BLaER1 treated with 17β-estradiol and CSF1 and Interleukin-3, amounts not matched to agents 10 nM and 100 nM (cell line): ENCODE data around the gene SNPH.
A peak's percentile ranks its signal among the peaks of the same experiment; 100 is the strongest.

Experiments used
- H3K27ac ChIP-seq, 11 experiments: shearing (Covaris generic); formaldehyde crosslinking; 2 replicates each; pipeline ENCODE4 v1.8.1; 2022
- H3K27me3 ChIP-seq, 11 experiments: shearing (Covaris generic); formaldehyde crosslinking; 2 replicates each; pipeline ENCODE4 v1.8.1; 2022
- H3K36me3 ChIP-seq, 11 experiments: shearing (Covaris generic); formaldehyde crosslinking; 2 replicates each; pipeline ENCODE4 v1.8.1; 2022
- H3K4me1 ChIP-seq, 10 experiments: shearing (Covaris generic); formaldehyde crosslinking; 2 replicates each; pipeline ENCODE4 v1.8.1; 2022
- H3K4me2 ChIP-seq, 11 experiments: shearing (Covaris generic); formaldehyde crosslinking; 2 replicates each; pipeline ENCODE4 v1.8.1; 2022
- H3K4me3 ChIP-seq, 10 experiments: shearing (Covaris generic); formaldehyde crosslinking; 2 replicates each; pipeline ENCODE4 v1.8.1; 2022
- H3K9ac ChIP-seq, 11 experiments: shearing (Covaris generic); formaldehyde crosslinking; 2 replicates each; pipeline ENCODE4 v1.8.1; 2022
- H3K9me3 ChIP-seq, 11 experiments: shearing (Covaris generic); formaldehyde crosslinking; replicated peaks in 1 of 11; 2 replicates each; pipeline ENCODE4 v1.8.1; 2022
- H4K20me1 ChIP-seq, 11 experiments: shearing (Covaris generic); formaldehyde crosslinking; 2 replicates each; pipeline ENCODE4 v1.8.1; 2022
- Cebpa-rat ChIP-seq, 11 experiments: shearing (Covaris generic); IDR thresholded peaks; 2 replicates each; pipeline ENCODE4 v1.8.1; 2022

SNPH gene

GRCh38 chr20:1301031-1301529 is 35.0 kb downstream of the SNPH start:
- no peak for TF ChIP-seq Cebpa-rat (IDR thresholded peaks at IDR 0.05)
- no peaks in the 10 kb centered on the region; a peak in 1 of 22 replicates for H4K20me1 ChIP-seq
- no peaks in the 10 kb centered on the region for H3K27me3 ChIP-seq
- H3K4me2 ChIP-seq: peak overlapping the region; percentile 62 to 92 (median 74)
- peaks cover 13 to 28% (median 23%) of the 10 kb centered on the region in 10 experiments for H3K4me1 ChIP-seq
- no peaks in the 10 kb centered on the region for H3K9me3 ChIP-seq
- H3K36me3 ChIP-seq: no peaks in the 10 kb centered on the region
- peak overlapping the region in 1 of 10 experiments; percentile 0; a peak in 1 of 20 replicates for H3K4me3 ChIP-seq
- H3K9ac ChIP-seq: peak overlapping the region in 5 of 11 experiments; percentile 35 to 51 (median 39); a peak in 5 of 22 replicates
- H3K27ac ChIP-seq: peak overlapping the region in 9 of 11 experiments; percentile 30 to 68 (median 48); a peak in 18 of 22 replicates

- Histone ChIP-seq H3K36me3 (no peaks in the 10 kb centered on the region), H3K27ac (no peak overlapping the region), H3K4me2 (peak overlapping the region in 8 of 11 experiments; percentile 11 to 66 (median 42); a peak in 16 of 22 replicates), H3K9me3 (no peaks in the 10 kb centered on the region), H3K4me3 (no peak overlapping the region), H4K20me1 (no peaks in the 10 kb centered on the region; a peak in 1 of 22 replicates), H3K27me3 (no peaks in the 10 kb centered on the region), H3K9ac (no peak overlapping the region), H3K4me1 (peaks cover 13 to 28% (median 23%) of the 10 kb centered on the region in 10 experiments)
- TF ChIP-seq Cebpa-rat (IDR thresholded peaks at IDR 0.05): no peak
These were observed 36.8 kb downstream of the SNPH start for GRCh38 chr20:1302685-1303541.

DNA sequence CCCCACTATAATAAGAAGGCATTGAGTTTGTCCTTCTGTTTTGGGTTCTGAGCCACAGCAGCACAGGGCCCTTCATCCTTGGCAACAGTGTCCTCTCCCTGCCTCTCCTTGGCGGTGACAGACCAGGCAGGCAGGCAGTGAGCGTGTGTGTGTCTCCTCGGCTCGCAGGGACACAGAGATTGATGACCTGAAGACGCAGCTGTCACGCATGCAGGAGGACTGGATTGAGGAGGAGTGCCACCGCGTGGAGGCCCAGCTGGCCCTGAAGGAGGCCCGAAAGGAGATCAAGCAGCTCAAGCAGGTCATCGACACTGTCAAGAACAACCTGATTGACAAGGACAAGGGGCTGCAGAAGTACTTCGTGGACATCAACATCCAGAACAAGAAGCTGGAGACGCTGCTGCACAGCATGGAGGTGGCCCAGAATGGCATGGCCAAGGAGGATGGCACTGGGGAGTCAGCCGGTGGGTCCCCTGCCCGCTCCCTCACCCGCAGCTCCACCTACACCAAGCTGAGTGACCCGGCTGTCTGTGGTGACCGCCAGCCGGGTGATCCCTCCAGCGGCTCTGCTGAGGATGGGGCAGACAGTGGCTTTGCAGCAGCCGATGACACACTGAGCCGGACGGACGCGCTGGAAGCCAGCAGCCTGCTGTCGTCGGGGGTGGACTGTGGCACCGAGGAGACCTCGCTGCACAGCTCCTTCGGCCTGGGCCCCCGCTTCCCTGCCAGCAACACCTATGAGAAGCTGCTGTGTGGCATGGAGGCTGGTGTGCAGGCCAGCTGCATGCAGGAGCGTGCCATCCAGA is 38.8 kb downstream of the SNPH start:
- H3K4me1 ChIP-seq: peaks cover 13 to 28% (median 24%) of the 10 kb centered on the region in 10 experiments
- H3K9ac ChIP-seq: no peak overlapping the region

DNA sequence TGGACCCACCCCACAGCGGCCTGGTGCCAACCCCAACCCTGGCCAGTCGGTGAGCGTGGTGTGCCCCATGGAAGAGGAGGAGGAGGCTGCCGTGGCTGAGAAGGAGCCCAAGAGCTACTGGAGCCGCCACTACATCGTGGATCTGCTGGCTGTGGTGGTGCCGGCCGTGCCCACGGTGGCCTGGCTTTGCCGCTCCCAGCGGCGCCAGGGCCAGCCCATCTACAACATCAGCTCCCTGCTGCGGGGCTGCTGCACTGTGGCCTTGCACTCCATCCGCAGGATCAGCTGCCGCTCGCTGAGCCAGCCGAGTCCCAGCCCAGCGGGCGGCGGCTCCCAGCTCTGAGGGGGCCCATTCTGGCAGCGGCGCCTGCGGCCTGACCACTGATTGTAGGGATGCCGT is 39.6 kb downstream of the SNPH start:
- no peak overlapping the region for H3K27ac ChIP-seq
- H3K4me2 ChIP-seq: no peak overlapping the region
- no peak overlapping the region for H3K9ac ChIP-seq
- H4K20me1 ChIP-seq: no peaks in the 10 kb centered on the region; a peak in 2 of 22 replicates
- no peaks in the 10 kb centered on the region for H3K27me3 ChIP-seq
- no peaks in the 10 kb centered on the region for H3K9me3 ChIP-seq
- no peak overlapping the region for H3K4me3 ChIP-seq
- peaks cover 6 to 22% (median 18%) of the 10 kb centered on the region in 10 experiments for H3K4me1 ChIP-seq
- TF ChIP-seq Cebpa-rat (IDR thresholded peaks at IDR 0.05): no peak
- no peaks in the 10 kb centered on the region for H3K36me3 ChIP-seq

More for the DNA sequence above, 38.8 kb downstream of the SNPH start:
- no peak for TF ChIP-seq Cebpa-rat (IDR thresholded peaks at IDR 0.05)
- no peak overlapping the region for H3K4me3 ChIP-seq
- H3K27me3 ChIP-seq: no peaks in the 10 kb centered on the region
- no peaks in the 10 kb centered on the region; a peak in 1 of 22 replicates for H4K20me1 ChIP-seq
- no peaks in the 10 kb centered on the region for H3K36me3 ChIP-seq
- H3K27ac ChIP-seq: no peak overlapping the region
- no peaks in the 10 kb centered on the region for H3K9me3 ChIP-seq
- no peak overlapping the region for H3K4me2 ChIP-seq

GRCh38 chr20:1306316-1307135 is 40.4 kb downstream of the SNPH start:
- no peaks in the 10 kb centered on the region; a peak in 2 of 22 replicates for H4K20me1 ChIP-seq
- no peak overlapping the region for H3K27ac ChIP-seq
- H3K9ac ChIP-seq: no peak overlapping the region
- H3K4me1 ChIP-seq: peaks cover 0 to 16% (median 11%) of the 10 kb centered on the region in 10 experiments; a peak in 16 of 20 replicates
- H3K36me3 ChIP-seq: no peaks in the 10 kb centered on the region
- H3K4me3 ChIP-seq: no peak overlapping the region
- H3K4me2 ChIP-seq: no peak overlapping the region
- H3K9me3 ChIP-seq: no peaks in the 10 kb centered on the region
- H3K27me3 ChIP-seq: no peaks in the 10 kb centered on the region
- TF ChIP-seq Cebpa-rat (IDR thresholded peaks at IDR 0.05): no peak

DNA sequence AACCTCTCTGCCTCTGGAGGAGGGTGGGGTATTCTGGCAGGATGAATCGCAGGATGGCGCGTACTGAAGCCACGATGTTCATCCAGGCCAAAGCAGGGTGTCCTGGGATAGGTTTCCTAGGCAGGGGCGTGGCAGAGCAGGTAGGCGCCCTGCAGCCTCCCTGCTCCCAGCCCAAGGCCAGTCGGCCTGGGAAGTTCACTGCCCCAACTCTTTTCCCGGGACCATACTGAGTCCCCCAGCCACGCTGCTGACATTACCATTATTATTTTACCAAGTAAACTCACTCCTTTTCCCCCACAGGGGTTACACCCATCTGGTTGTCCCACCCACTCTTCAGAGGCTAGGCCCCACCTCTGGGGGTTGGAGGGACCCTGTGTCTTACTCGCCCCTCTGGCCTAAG is 41.1 kb downstream of the SNPH start:
- no peak for TF ChIP-seq Cebpa-rat (IDR thresholded peaks at IDR 0.05)
- Histone ChIP-seq H3K27me3 (no peaks in the 10 kb centered on the region), H3K27ac (no peak overlapping the region), H3K9me3 (no peaks in the 10 kb centered on the region), H3K4me1 (peaks cover 0 to 16% (median 11%) of the 10 kb centered on the region in 10 experiments; a peak in 16 of 20 replicates), H3K4me3 (no peak overlapping the region), H3K36me3 (no peaks in the 10 kb centered on the region), H3K4me2 (no peak overlapping the region), H3K9ac (no peak overlapping the region), H4K20me1 (no peaks in the 10 kb centered on the region; a peak in 2 of 22 replicates)

- TF ChIP-seq Cebpa-rat (IDR thresholded peaks at IDR 0.05): no peak
- Histone ChIP-seq H3K27ac (no peak overlapping the region), H4K20me1 (no peaks in the 10 kb centered on the region; a peak in 2 of 22 replicates), H3K9me3 (no peaks in the 10 kb centered on the region), H3K4me1 (peaks cover 0 to 14% (median 10%) of the 10 kb centered on the region in 10 experiments; a peak in 16 of 20 replicates), H3K36me3 (no peaks in the 10 kb centered on the region), H3K4me3 (no peak overlapping the region), H3K27me3 (no peaks in the 10 kb centered on the region), H3K9ac (no peak overlapping the region), H3K4me2 (no peak overlapping the region)
These were observed 41.5 kb downstream of the SNPH start for GRCh38 chr20:1307571-1307971.

- no peak for TF ChIP-seq Cebpa-rat (IDR thresholded peaks at IDR 0.05)
- no peaks in the 10 kb centered on the region for H3K36me3 ChIP-seq
- H3K9ac ChIP-seq: no peak overlapping the region
- H3K4me3 ChIP-seq: no peak overlapping the region
- H3K27ac ChIP-seq: no peak overlapping the region
- H3K27me3 ChIP-seq: no peaks in the 10 kb centered on the region
- H3K4me1 ChIP-seq: peaks cover 0 to 8% (median 4%) of the 10 kb centered on the region in 10 experiments; a peak in 14 of 20 replicates
- H3K9me3 ChIP-seq: no peaks in the 10 kb centered on the region
- no peak overlapping the region for H3K4me2 ChIP-seq
- no peaks in the 10 kb centered on the region; a peak in 2 of 22 replicates for H4K20me1 ChIP-seq
These were observed 42.1 kb downstream of the SNPH start for GRCh38 chr20:1308067-1308701.
